ENCODE measurements around the gene CCDC170. TPM values are rescaled to one million over a fixed set of nuclear protein-coding genes. Genes with fewer than 3 reads are reported as not detected.

Gene CCDC170
- total and polyA plus RNA-seq, 3 donors from 2014 or later = 3.1 to 9.5 (median 3.3) TPM

GRCh38 chr6:151494235-151494935, 568 bp downstream of the CCDC170 start:
- Histone ChIP-seq H3K9me3 (no peaks in the 10 kb centered on the region), H3K27me3 (no peaks in the 10 kb centered on the region), H3K4me1 (peaks cover 7% of the 10 kb centered on the region), H3K27ac (peak overlapping the region in 1 of 2 donors; percentile 32), H3K36me3 (ENCODE audit: low read depth, missing control alignments) (no peaks in the 10 kb centered on the region), H3K4me3 (peak overlapping the region; percentile 53 to 79)
- intact Hi-C loops (cut with DNase I; ENCODE audit: low total_unique reads) = no loop called here
- DNase-seq = peak; percentile 69
- 1% methylated on average over 13 to 43 of the region's 43 CpGs for WGBS, 2 donors
- no peak for TF ChIP-seq POLR2A (IDR thresholded peaks at IDR 0.05)
- TF ChIP-seq CTCF (IDR thresholded peaks at IDR 0.05) = no peak

DNA sequence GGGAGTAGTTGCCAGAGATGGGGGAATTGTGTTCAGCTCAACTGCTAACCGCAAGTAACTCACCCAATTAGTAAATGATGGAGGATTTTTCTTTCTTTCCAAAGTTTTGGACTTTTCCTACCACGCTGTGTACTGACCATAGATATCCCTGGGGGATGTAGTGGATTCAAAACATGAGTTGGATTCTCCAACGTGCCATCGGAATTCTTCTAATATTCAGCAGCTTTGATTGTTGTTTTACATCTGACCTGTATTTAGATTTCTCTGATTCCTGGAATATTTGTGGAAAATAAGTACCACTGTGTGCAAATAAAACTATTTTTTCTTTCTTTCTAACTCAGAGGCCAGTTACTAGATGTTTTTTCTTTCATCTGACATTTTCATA, 1.1 kb downstream of the CCDC170 start:
- H3K27ac ChIP-seq = no peak overlapping the region
- no peaks in the 10 kb centered on the region for H3K9me3 ChIP-seq
- intact Hi-C loops (cut with DNase I; ENCODE audit: low total_unique reads) = no loop called here
- H3K36me3 ChIP-seq (ENCODE audit: low read depth, missing control alignments) = no peaks in the 10 kb centered on the region
- H3K4me1 ChIP-seq = peaks cover 7% of the 10 kb centered on the region
- H3K27me3 ChIP-seq = no peaks in the 10 kb centered on the region
- 3 to 12% methylated on average over 4 of the region's 4 CpGs for WGBS, 2 donors
- no peak for DNase-seq
- H3K4me3 ChIP-seq = peak overlapping the region; percentile 53 to 79
- TF ChIP-seq POLR2A (IDR thresholded peaks at IDR 0.05) = no peak
- TF ChIP-seq CTCF (IDR thresholded peaks at IDR 0.05) = no peak

- intact Hi-C loops (cut with DNase I; ENCODE audit: low total_unique reads) = no loop called here
- Histone ChIP-seq H3K9me3 (no peaks in the 10 kb centered on the region), H3K36me3 (ENCODE audit: low read depth, missing control alignments) (no peaks in the 10 kb centered on the region), H3K27me3 (no peaks in the 10 kb centered on the region), H3K4me1 (peaks cover 7% of the 10 kb centered on the region), H3K27ac (no peak overlapping the region), H3K4me3 (no peak overlapping the region)
- no peak for DNase-seq
- WGBS, 2 donors = 71% methylated on average over 9 of the region's 9 CpGs
- TF ChIP-seq POLR2A (IDR thresholded peaks at IDR 0.05) = no peak
- TF ChIP-seq CTCF (IDR thresholded peaks at IDR 0.05) = no peak
Measured at GRCh38 chr6:151495380-151495779, 1.6 kb downstream of the CCDC170 start.

DNA sequence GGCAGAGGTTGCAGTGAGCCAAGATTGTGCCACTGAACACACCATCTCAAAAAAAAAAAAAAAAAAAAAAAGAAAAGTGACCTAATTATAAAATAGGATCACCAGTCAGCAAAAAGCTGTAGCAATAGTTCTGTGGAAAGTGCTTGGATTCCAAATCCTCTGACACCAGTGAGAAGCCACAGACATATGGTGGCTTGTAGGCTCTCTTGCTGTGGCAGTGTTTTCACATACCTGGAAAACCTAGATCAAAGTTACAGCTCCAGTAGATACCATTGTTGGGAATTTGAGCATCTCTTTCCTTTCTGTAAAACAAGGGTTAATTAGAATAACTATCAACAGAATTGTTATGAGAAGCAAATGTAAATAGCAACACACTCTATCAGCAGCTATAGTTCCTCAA, 4.1 kb downstream of the CCDC170 start:
- Histone ChIP-seq H3K27ac (no peak overlapping the region), H3K9me3 (no peaks in the 10 kb centered on the region), H3K4me1 (peaks cover 7% of the 10 kb centered on the region), H3K27me3 (no peaks in the 10 kb centered on the region), H3K36me3 (ENCODE audit: low read depth, missing control alignments) (no peaks in the 10 kb centered on the region), H3K4me3 (no peak overlapping the region)
- DNase-seq = no peak
- intact Hi-C loops (cut with DNase I; ENCODE audit: low total_unique reads) = no loop called here
- TF ChIP-seq POLR2A (IDR thresholded peaks at IDR 0.05) (no peak), CTCF (IDR thresholded peaks at IDR 0.05) (no peak)

DNA sequence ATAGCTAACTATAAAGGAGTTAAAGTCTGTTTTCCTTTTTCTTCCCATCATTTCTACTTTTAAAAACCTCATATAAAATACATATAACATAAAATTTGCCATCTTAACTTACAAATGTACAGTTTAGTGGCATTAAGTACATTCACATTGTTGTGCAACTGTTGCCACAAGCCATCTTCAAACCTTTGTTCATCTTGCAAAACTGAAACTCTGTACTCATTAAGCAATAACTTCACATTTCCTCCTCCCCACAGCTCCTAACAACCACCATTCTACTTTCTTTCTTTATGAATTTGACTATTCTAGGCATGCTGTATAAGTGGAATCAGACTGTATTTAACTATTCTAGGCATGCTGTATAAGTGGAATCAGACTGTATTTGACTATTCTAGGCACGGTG, 4.5 kb downstream of the CCDC170 start:
- H3K36me3 ChIP-seq (ENCODE audit: low read depth, missing control alignments) = no peaks in the 10 kb centered on the region
- H3K27ac ChIP-seq = no peak overlapping the region
- intact Hi-C loops (cut with DNase I; ENCODE audit: low total_unique reads) = no loop called here
- 93% methylated on average over 1 of the region's 1 CpG for WGBS, 2 donors
- H3K9me3 ChIP-seq = no peaks in the 10 kb centered on the region
- no peak for TF ChIP-seq CTCF (IDR thresholded peaks at IDR 0.05)
- no peak for TF ChIP-seq POLR2A (IDR thresholded peaks at IDR 0.05)
- H3K4me3 ChIP-seq = no peak overlapping the region
- DNase-seq = no peak
- H3K4me1 ChIP-seq = peaks cover 3% of the 10 kb centered on the region
- H3K27me3 ChIP-seq = no peaks in the 10 kb centered on the region
